Spleen (tissue), 7 donors: Measurements from ENCODE around the gene PTPRK.

Experiments used
- POLR2A ChIP-seq, 3 donors: fragments of 450-650 bp; IDR thresholded peaks; one replicate each; pipeline ENCODE4 v1.5.1; 2017; ENCODE audit warnings: antibody characterized with exemption in 3 of 3, mild to moderate bottlenecking in 1 of 3
- POLR2AphosphoS5 ChIP-seq, 3 donors: sonication (generic); formaldehyde crosslinking; IDR thresholded peaks; one replicate each; pipeline ENCODE4 v1.5.1; 2017; ENCODE audit warnings: antibody characterized with exemption in 3 of 3
- TF ChIP-seq, protein P1 (sequence below), 11 experiments: fragments of 200-600 bp in 7 of 11; fragments of 450-650 bp in 4 of 11; sonication (generic) in 4 of 11; IDR thresholded peaks in 8 of 11; conservative IDR thresholded peaks in 3 of 11; 1 replicate in 7 of 11; 2 replicates in 4 of 11; pipeline versions ENCODE4 v1.4.0 to v1.8.0; 2016 to 2021; ENCODE audit warnings: antibody characterized with exemption in 11 of 11, inconsistent platforms in 4 of 11, mild to moderate bottlenecking in 1 of 11
- donor health status: DM: no; HTN: no; CAD: no; lungs with moderate emphysema.
- donor health status: DM: no; HTN: no; CAD: no.
- donor health status: DM: no; HTN: no; CAD: no.

DNA sequence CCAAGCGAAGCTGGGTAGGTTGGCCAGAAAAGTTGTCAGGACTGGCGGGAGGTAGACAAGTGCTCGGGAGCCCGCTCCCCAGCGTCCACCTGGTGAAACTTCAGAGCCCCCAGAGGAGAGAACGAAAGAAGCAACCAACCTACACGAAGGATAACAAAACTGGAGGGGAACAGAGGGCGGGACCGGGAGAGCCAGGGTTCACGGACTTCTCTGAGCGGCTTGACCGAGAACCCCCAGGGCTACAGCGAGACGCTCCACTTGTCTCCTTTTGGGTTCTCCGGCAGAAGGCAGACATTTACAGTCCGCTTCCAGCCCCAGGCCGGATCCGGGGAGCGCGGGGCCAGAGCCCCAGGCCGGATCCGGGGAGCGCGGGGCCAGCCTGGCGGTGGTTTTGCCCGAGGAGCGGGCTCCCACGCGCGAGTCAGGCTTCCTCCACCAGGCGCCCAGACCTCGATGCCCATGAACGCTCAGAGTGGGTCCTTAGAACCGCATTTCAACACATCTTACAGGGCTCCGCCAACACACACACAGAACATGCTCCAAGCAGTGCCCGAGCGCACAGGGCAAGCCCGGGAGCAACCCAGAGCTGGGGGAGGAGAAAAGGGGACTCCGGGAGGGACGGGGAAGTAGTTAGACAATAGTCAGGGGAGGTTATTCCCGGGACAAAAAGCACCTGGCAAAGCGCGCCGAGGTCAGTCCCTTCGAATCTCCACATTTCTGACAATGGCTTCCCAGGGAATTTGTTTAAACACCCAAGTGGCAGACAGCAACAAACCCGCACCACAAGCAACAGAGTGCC lies 1.1 kb downstream of the PTPRK start:
- TF ChIP-seq, protein P1, sequence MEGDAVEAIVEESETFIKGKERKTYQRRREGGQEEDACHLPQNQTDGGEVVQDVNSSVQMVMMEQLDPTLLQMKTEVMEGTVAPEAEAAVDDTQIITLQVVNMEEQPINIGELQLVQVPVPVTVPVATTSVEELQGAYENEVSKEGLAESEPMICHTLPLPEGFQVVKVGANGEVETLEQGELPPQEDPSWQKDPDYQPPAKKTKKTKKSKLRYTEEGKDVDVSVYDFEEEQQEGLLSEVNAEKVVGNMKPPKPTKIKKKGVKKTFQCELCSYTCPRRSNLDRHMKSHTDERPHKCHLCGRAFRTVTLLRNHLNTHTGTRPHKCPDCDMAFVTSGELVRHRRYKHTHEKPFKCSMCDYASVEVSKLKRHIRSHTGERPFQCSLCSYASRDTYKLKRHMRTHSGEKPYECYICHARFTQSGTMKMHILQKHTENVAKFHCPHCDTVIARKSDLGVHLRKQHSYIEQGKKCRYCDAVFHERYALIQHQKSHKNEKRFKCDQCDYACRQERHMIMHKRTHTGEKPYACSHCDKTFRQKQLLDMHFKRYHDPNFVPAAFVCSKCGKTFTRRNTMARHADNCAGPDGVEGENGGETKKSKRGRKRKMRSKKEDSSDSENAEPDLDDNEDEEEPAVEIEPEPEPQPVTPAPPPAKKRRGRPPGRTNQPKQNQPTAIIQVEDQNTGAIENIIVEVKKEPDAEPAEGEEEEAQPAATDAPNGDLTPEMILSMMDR (IDR thresholded peaks at IDR 0.05 in 8 of 11, conservative IDR thresholded peaks at IDR 0.05 in 3 of 11), result no peak
- TF ChIP-seq POLR2A (IDR thresholded peaks at IDR 0.05) (no peak), POLR2AphosphoS5 (IDR thresholded peaks at IDR 0.05) (no peak)
